ENCODE data around the gene SYT8.
"Not testable (repeated sequence)": the region's sequence is repeated elsewhere in the genome, so short reads cannot be mapped to it uniquely, and the experiment has no call there.

The SYT8 gene

DNA sequence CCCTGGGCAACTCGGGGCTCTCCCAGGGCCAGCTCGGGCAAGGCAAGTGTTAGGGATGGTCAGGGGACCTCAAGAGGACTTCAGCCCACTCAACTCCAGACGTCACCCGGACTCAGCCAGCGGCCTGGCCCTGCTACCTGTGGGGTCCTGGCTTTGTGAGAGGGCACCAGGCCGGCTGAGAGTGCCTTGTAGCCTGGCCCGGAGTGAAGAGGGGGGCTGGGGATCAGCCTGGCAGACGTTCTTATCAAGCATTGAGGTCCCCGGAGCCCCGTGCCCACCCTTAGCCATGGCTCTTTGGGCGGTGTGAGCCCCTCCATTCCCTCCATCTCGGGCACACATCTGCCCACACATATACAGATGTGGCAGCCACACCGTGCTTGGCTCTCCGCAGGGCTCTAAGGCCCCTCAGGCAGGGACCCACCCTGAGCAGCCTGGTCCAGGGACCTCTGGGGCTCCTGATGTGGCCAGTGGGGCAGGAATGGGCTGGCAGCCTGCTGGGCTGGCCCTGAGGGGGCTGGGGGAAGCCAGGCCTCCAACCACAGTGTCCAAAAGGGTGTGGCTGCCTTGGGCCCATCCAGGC lies 33.4 kb downstream of the SYT8 start:
- Histone ChIP-seq H3K9me3 (replicated peaks; ENCODE audit: low read length) (no peaks in the 10 kb centered on the region), H3K4me3 (ENCODE audit: low read length) (peak overlapping the region; percentile 94), H3K9ac (ENCODE audit: low read depth, low read length) (peak overlapping the region; percentile 88), H3K4me2 (ENCODE audit: low read length) (peak overlapping the region; percentile 89), H3K36me3 (ENCODE audit: insufficient read depth, low read length) (no peaks in the 10 kb centered on the region), H3K4me1 (ENCODE audit: control insufficient read depth, insufficient read depth, low read length) (peaks cover 69% of the 10 kb centered on the region), H3K27me3 (ENCODE audit: control insufficient read depth, insufficient read depth, low read length) (no peaks in the 10 kb centered on the region)

DNA sequence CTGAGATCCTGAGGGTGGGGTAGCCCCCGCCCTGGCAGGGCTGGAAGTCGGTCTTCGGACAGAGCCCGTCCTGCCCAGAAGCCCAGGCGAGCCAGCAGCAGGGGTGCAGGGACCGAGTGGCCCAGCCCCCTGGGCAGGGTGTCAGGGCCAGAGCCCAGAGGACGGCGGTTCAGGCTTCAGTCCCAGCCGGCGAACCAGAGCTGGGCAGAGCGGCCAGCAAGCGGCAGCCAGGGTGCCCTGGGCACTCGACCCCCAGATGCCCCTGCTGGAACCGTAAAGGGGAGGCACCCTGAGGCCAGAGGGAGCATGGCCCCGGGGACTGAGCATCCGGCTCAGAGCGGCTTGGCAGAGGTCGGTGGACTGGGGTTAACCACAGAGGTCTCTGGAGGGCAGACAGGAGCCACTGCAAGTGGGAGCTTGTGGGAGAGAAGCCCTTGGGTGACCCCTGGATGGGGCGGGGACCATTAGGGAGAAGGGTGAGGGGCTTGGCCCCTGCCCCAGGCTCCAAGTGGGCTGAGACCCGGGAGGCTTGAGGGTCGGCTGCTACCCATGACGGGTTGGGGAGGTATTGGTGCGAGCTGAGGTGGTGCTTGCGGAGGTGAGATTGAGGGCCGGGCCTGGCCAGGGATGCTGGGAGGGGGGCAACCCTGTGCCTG lies 34.0 kb downstream of the SYT8 start:
- no peaks in the 10 kb centered on the region for H3K27me3 ChIP-seq (ENCODE audit: control insufficient read depth, insufficient read depth, low read length)
- H3K36me3 ChIP-seq (ENCODE audit: insufficient read depth, low read length) = no peaks in the 10 kb centered on the region
- H3K4me3 ChIP-seq (ENCODE audit: low read length) = peak overlapping the region; percentile 94
- H3K4me1 ChIP-seq (ENCODE audit: control insufficient read depth, insufficient read depth, low read length) = peaks cover 66% of the 10 kb centered on the region
- H3K9ac ChIP-seq (ENCODE audit: low read depth, low read length) = peak overlapping the region; percentile 88
- H3K4me2 ChIP-seq (ENCODE audit: low read length) = peak overlapping the region; percentile 89
- H3K9me3 ChIP-seq (replicated peaks; ENCODE audit: low read length) = no peaks in the 10 kb centered on the region

DNA sequence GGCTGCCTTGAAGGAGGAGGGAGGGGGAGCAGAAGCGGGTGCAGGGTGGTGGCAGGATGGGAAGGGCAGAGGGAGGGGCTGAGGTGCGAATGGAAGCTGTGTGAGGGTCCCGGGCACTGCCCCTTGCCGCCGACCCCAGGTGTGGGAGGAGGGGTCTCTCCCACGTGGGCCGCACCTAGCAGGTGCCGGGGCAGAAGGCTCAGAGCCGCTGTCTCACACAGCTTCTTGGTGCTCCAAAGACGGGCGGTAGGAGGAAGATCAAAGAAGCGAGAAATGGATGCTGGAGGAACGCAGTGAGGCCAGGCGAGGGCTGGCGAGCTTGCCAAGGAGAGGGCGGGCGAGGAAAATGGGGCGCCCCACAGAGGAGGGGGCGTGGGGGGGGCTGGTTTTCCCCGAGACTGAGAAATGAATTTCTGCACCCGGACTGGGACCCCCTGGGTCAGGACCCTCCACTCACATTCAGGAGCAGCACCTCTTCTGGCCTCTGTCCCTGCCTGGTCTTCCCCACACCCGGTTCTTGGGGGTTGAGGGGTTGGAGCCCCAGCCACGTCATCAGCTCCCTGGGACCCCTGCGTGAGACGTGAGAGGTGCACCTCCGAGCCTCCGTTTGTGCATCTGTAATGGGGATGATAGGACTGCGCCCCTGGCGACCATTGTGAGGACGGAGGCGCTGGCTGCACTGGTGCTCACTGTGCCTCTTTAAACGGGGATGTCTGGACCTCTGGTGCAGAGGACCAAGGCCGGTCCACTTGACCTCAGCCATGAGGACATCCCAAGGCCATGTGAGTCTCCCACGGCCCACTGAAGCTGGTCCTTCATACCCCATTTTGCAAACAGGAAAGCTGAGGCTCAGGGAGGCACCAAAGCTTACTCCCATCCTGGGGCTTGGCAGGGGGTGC lies 34.9 kb downstream of the SYT8 start:
- Histone ChIP-seq H3K9me3 (replicated peaks; ENCODE audit: low read length) (no peaks in the 10 kb centered on the region), H3K4me2 (ENCODE audit: low read length) (peak overlapping the region; percentile 89), H3K4me1 (ENCODE audit: control insufficient read depth, insufficient read depth, low read length) (peaks cover 61% of the 10 kb centered on the region), H3K9ac (ENCODE audit: low read depth, low read length) (peak overlapping the region; percentile 88), H3K36me3 (ENCODE audit: insufficient read depth, low read length) (no peaks in the 10 kb centered on the region), H3K4me3 (ENCODE audit: low read length) (peak overlapping the region; percentile 94), H3K27me3 (ENCODE audit: control insufficient read depth, insufficient read depth, low read length) (no peaks in the 10 kb centered on the region)

DNA sequence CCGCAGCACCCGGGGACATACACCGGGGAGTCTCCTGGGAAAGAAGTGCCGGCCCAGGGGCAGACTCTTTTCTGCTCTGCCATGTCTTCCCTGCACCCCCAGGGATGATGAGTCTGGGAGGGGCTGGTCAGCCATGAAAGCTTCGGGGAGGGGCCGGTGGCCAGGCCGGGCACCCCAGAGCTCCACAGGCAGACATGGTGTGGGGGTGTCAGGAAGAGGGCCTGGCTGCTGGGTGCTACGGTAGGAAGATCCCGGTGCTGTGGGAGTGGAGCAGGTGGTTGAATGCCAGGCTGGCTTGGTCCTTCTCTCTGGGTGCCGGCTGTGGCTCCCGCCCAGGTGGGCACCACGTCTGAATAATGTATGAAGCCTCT lies 35.5 kb downstream of the SYT8 start:
- peak overlapping the region; percentile 89 for H3K4me2 ChIP-seq (ENCODE audit: low read length)

DNA sequence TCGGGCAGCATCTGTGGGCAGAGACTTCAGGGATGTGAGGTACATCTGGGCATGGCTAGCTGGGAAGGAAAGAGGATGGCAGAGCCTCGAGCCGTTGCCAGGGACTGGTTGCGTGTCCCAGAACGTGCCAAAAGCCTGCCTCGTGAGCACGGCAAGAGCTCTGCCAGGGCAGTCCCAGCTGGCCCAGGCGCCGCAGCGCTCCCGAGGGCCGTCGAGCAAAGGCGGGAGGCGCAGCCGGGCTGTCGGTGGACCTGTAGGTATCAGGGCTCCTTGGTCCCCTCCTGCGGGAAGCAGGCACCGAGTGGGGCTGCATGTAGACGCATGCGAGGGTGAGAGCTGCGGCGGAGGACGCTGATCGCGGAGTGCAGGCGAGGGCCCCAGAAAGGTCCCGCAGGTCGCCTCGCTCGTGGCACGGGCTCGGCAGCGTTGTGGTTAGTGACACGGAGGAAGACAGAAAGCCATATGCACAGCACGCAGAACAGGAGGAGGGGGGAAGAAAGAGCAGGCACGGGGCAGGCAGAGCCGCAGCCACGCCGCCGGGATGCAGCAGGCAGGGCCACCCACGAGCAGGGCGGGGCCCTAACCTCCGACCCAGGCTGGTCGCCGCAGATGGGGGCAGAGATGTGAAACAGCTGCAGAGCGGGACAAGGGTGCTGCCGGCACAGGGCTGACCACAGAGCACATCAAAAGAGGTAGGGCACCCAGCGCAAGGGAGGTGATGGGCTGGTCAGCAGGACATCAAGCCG lies 36.1 kb downstream of the SYT8 start:
- Histone ChIP-seq H3K4me3 (ENCODE audit: low read length) (peak overlapping the region; percentile 94), H3K4me1 (ENCODE audit: control insufficient read depth, insufficient read depth, low read length) (peaks cover 61% of the 10 kb centered on the region), H3K36me3 (ENCODE audit: insufficient read depth, low read length) (peaks cover 5% of the 10 kb centered on the region), H3K27me3 (ENCODE audit: control insufficient read depth, insufficient read depth, low read length) (no peaks in the 10 kb centered on the region), H3K9me3 (replicated peaks; ENCODE audit: low read length) (no peaks in the 10 kb centered on the region), H3K9ac (ENCODE audit: low read depth, low read length) (peak overlapping the region; percentile 88), H3K4me2 (ENCODE audit: low read length) (peak overlapping the region; percentile 89)

More for the DNA sequence above, 35.5 kb downstream of the SYT8 start:
- Histone ChIP-seq H3K36me3 (ENCODE audit: insufficient read depth, low read length) (peaks cover 2% of the 10 kb centered on the region), H3K9ac (ENCODE audit: low read depth, low read length) (peak overlapping the region; percentile 88), H3K4me3 (ENCODE audit: low read length) (peak overlapping the region; percentile 94), H3K4me1 (ENCODE audit: control insufficient read depth, insufficient read depth, low read length) (peaks cover 61% of the 10 kb centered on the region), H3K27me3 (ENCODE audit: control insufficient read depth, insufficient read depth, low read length) (no peaks in the 10 kb centered on the region), H3K9me3 (replicated peaks; ENCODE audit: low read length) (no peaks in the 10 kb centered on the region)

DNA sequence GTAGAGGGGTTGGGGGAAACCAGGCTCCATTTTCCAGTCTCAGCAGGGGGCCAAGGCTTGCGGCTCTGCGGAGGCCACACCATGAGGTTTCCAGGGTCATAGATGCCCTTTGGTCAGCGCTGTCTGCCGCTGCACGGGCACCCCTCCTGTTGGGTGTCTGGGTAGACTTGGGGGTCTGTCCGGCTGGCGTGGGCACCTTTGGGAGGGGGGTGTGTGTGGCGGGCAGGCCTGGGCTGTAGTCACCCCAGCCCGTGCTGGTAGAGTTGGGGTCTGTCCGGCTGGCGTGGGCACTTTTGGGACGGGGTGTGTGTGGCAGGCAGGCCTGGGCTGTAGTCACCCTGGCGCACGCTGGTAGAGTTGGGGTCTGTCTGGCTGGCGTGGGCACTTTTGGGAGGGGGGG lies 36.7 kb downstream of the SYT8 start:
- peak overlapping the region; percentile 89 for H3K4me2 ChIP-seq (ENCODE audit: low read length)
- H3K27me3 ChIP-seq (ENCODE audit: control insufficient read depth, insufficient read depth, low read length) = no peaks in the 10 kb centered on the region
- H3K4me1 ChIP-seq (ENCODE audit: control insufficient read depth, insufficient read depth, low read length) = peaks cover 63% of the 10 kb centered on the region
- H3K36me3 ChIP-seq (ENCODE audit: insufficient read depth, low read length) = peaks cover 5% of the 10 kb centered on the region
- peak overlapping the region; percentile 94 for H3K4me3 ChIP-seq (ENCODE audit: low read length)
- peak overlapping the region; percentile 88 for H3K9ac ChIP-seq (ENCODE audit: low read depth, low read length)
- H3K9me3 ChIP-seq (replicated peaks; ENCODE audit: low read length) = no peaks in the 10 kb centered on the region

DNA sequence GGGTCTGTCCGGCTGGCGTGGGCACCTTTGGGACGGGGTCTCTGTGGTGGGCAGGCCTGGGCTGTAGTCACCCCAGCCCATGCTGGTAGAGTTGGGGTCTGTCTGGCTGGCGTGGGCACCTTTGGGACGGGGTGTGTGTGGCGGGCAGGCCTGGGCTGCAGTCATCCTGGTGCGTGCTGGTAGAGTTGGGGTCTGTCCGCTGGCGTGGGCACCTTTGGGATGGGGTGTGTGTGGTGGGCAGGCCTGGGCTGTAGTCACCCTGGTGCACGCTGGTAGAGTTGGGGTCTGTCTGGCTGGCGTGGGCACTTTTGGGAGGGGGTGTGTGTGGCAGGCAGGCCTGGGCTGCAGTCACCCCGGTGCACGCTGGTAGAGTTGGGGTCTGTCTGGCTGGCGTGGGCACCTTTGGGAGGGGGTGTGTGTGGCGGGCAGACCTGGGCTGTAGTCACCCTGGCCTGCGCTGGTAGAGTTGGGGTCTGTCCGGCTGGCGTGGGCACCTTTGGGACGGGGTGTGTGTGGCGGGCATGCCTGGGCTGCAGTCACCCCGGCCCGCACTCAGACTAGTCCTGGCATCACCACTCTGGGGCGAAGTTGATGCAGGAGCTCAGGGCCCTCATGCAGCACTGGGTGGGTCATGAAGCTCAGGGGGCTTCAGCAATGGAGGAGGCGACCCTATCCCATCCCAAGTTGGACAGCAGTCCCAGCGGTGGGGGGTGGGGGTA lies 37.6 kb downstream of the SYT8 start:
- peaks cover 63% of the 10 kb centered on the region for H3K4me1 ChIP-seq (ENCODE audit: control insufficient read depth, insufficient read depth, low read length)
- H3K27me3 ChIP-seq (ENCODE audit: control insufficient read depth, insufficient read depth, low read length) = no peaks in the 10 kb centered on the region
- peak overlapping the region; percentile 89 for H3K4me2 ChIP-seq (ENCODE audit: low read length)
- H3K9ac ChIP-seq (ENCODE audit: low read depth, low read length) = peak overlapping the region; percentile 88
- peaks cover 5% of the 10 kb centered on the region for H3K36me3 ChIP-seq (ENCODE audit: insufficient read depth, low read length)
- H3K4me3 ChIP-seq (ENCODE audit: low read length) = peak overlapping the region; percentile 94
- H3K9me3 ChIP-seq (replicated peaks; ENCODE audit: low read length) = no peaks in the 10 kb centered on the region

DNA sequence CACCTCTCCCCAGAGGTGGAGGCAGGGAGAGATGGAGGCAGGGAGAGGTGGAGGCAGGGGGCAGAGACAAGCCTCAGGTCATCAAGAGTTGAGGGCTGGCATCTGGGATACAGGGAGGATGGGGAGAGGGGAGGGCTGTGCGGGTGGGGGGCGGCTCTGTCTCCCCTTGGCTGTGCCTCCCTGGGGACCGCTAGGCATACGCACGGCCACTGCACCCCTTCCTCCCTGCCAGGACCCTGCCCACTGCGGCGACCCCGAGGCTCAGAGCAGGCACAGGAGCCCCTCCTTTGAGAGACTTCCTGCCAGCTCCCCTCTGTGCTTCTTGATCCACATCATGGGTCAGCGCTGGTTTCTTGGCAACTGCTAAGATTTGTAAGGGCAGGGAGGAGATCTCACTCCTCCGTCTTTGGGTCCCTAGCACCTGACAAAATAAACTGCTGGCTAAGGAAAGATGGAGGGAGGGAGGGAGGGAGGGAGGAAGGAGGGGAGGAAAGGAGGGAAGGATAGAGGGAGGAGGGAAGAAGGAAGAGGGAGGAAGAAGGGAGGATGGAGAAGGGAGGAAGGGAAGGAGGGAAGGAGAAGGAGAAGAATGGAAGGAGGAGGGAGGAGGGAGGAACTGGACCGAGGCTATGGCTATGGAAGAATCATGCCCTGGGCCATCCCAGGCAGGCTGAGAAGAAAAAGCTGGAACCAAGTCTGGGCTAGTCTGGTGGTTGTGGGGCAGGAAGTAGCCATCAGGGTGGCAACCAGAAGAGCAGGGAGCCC lies 38.4 kb downstream of the SYT8 start:
- Histone ChIP-seq H3K9ac (ENCODE audit: low read depth, low read length) (peak overlapping the region; percentile 88), H3K4me3 (ENCODE audit: low read length) (peak overlapping the region; percentile 94), H3K27me3 (ENCODE audit: control insufficient read depth, insufficient read depth, low read length) (no peaks in the 10 kb centered on the region), H3K9me3 (replicated peaks; ENCODE audit: low read length) (no peaks in the 10 kb centered on the region), H3K36me3 (ENCODE audit: insufficient read depth, low read length) (peaks cover 5% of the 10 kb centered on the region), H3K4me1 (ENCODE audit: control insufficient read depth, insufficient read depth, low read length) (peaks cover 64% of the 10 kb centered on the region), H3K4me2 (ENCODE audit: low read length) (peak overlapping the region; percentile 89)

DNA sequence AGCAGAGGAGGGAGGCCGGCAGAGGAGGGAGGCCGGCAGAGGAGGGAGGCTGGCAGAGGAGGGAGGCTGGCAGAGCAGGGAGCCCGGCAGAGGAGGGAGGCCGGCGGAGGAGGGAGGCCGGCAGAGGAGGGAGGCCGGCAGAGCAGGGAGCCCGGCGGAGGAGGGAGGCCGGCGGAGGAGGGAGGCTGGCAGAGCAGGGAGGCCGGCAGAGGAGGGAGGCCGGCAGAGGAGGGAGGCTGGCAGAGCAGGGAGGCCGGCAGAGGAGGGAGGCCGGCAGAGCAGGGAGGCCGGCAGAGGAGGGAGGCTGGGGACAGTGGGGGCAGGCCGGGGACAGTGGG lies 39.0 kb downstream of the SYT8 start:
- not testable (repeated sequence) for H3K27me3 ChIP-seq (ENCODE audit: control insufficient read depth, insufficient read depth, low read length); H3K9me3 ChIP-seq (replicated peaks; ENCODE audit: low read length); H3K36me3 ChIP-seq (ENCODE audit: insufficient read depth, low read length)
- peak overlapping the region; percentile 89 for H3K4me2 ChIP-seq (ENCODE audit: low read length)
- H3K9ac ChIP-seq (ENCODE audit: low read depth, low read length) = peak overlapping the region; percentile 88
- H3K4me3 ChIP-seq (ENCODE audit: low read length) = peak overlapping the region; percentile 94
- H3K4me1 ChIP-seq (ENCODE audit: control insufficient read depth, insufficient read depth, low read length) = peaks cover 64% of the 10 kb centered on the region

DNA sequence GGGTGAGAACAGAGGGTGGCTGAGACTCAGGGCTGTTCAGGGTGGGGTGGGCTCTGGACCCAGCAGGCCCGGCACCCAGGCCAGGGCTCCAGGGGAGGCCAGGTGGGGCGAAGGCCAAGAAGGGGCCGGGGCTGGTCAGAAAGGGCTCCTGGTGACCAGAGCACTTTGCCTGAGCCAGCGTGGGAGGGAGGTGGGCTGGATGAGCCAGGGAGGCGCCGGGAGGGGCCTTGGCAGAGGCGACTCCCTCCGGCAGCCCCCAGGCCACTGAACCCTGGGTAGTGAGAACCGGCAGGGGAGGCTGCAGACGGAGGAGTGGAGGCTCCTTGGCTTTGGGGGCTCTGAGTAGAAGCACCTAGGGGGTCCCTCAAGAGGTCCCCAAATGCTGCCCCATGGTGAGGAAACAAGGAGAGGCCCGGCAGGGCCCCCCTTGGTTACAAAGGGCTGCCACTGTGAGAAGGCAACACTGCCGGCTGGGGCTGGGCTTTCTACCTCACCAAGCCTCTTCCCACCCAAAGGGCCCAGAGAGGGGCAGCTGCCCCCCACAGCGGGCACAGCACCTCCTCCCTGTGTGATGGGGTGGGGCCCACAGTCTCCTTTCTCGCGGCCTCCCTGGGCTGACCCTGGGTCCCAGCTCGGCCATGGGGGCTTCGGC lies 39.8 kb downstream of the SYT8 start:
- H3K36me3 ChIP-seq (ENCODE audit: insufficient read depth, low read length); H3K27me3 ChIP-seq (ENCODE audit: control insufficient read depth, insufficient read depth, low read length); H3K9me3 ChIP-seq (replicated peaks; ENCODE audit: low read length): not testable (repeated sequence)
- Histone ChIP-seq H3K4me2 (ENCODE audit: low read length) (peak overlapping the region; percentile 79), H3K9ac (ENCODE audit: low read depth, low read length) (peak overlapping the region; percentile 62), H3K4me1 (ENCODE audit: control insufficient read depth, insufficient read depth, low read length) (peaks cover 64% of the 10 kb centered on the region), H3K4me3 (ENCODE audit: low read length) (peak overlapping the region; percentile 59)
